ENCODE results near the gene SLC27A6. TPM values are rescaled to one million over a fixed set of nuclear protein-coding genes. Genes with fewer than 3 reads are reported as not detected.

Gene SLC27A6
- total RNA-seq, 1 donor from 2014 or later = 7.4 TPM

DNA sequence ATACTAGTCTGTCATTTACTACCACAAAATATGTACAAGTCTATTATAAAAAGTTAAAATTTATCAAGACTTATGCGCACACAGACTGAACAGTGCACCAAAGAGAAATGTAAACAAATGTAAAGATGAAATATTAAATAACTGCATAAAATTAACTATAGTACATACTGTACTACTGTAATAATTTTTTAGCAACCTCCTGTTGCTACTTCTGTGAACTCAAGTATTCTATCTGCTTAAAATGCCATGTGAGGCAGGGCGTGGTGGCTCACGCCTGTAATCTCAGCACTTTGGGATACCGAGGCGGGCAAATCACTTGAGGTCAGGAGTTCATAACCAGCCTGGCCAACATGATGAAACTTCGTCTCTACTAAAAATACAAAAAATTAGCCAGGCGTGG lies 115.5 kb downstream of the SLC27A6 start:
- H3K27ac Mint-ChIP-seq = no peak overlapping the region

DNA sequence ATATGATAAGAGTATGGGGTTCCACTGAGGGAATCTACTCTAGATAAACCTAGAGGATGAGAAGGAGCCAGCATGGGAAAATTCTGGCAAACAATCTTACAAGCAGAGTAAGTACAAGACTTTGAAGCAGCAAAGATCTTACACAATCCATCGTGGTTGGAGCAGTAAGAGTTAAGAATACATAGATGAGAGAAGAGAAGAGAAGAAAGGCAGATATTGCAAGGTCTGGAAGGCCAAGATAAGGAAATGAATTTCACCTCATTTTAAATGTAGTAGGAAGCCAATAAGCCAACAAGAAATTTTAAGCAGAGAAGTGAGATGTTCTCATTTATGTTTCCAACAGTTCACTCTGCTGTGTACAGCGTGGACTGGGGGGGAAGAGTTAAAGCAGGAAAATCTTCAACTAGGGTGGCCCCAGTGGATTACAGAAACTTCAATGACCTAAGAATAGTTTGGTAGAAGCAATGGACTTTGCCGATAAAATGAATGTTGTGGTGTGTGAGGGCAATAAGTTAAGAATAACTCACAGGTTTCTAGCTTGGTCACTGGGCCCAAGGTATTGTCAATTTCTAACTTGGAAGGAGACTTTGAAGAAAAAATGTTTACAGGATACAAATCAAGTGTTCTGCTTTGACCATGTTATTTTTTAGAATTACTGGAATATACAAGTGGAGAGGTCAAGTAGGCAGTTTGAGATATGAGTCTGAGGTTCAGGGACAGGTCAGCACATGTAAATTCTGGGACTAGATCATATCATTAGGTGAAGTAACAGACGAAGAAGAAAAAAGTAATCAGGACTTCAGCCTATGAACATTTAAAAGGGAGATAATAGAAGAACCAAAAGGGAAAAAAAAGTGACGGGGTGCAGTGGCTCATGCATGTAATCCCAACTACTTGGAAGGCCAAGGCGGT lies 117.2 kb downstream of the SLC27A6 start:
- Histone ChIP-seq H2AFZ (replicated peaks) (peak overlapping the region; percentile 17), H3K4me2 (no peak overlapping the region), H4K20me1 (ENCODE audit: low read depth) (no peaks in the 10 kb centered on the region), H3K27me3 (no peaks in the 10 kb centered on the region), H3K27ac (no peak overlapping the region), H3K4me3 (no peak overlapping the region), H3K4me1 (no peaks in the 10 kb centered on the region), H3K9ac (no peak overlapping the region), H3K79me2 (ENCODE audit: low read depth) (no peaks in the 10 kb centered on the region), H3K9me3 (ENCODE audit: low read depth) (no peaks in the 10 kb centered on the region), H3K36me3 (no peaks in the 10 kb centered on the region), H3F3A (ENCODE audit: low read depth) (no peaks in the 10 kb centered on the region)
- DNase-seq (ENCODE audit: low spot score) = no peak
- no peak overlapping the region for H3K4me3 Mint-ChIP-seq
- H3K4me1 Mint-ChIP-seq = peaks cover 2% of the 10 kb centered on the region
- H3K27me3 Mint-ChIP-seq (ENCODE audit: insufficient read depth, low read depth) = no peaks in the 10 kb centered on the region
- no peak overlapping the region for H3K27ac Mint-ChIP-seq
- no peaks in the 10 kb centered on the region for H3K36me3 Mint-ChIP-seq
- H3K9me3 Mint-ChIP-seq = no peaks in the 10 kb centered on the region
- TF ChIP-seq, protein P1, sequence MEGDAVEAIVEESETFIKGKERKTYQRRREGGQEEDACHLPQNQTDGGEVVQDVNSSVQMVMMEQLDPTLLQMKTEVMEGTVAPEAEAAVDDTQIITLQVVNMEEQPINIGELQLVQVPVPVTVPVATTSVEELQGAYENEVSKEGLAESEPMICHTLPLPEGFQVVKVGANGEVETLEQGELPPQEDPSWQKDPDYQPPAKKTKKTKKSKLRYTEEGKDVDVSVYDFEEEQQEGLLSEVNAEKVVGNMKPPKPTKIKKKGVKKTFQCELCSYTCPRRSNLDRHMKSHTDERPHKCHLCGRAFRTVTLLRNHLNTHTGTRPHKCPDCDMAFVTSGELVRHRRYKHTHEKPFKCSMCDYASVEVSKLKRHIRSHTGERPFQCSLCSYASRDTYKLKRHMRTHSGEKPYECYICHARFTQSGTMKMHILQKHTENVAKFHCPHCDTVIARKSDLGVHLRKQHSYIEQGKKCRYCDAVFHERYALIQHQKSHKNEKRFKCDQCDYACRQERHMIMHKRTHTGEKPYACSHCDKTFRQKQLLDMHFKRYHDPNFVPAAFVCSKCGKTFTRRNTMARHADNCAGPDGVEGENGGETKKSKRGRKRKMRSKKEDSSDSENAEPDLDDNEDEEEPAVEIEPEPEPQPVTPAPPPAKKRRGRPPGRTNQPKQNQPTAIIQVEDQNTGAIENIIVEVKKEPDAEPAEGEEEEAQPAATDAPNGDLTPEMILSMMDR (IDR thresholded peaks at IDR 0.05) = no peak
- TF ChIP-seq EZH2 (IDR thresholded peaks at IDR 0.05) = no peak
- TF ChIP-seq EZH2phosphoT487 (IDR thresholded peaks at IDR 0.05) = no peak

More for the DNA sequence above, 115.5 kb downstream of the SLC27A6 start:
- no peaks in the 10 kb centered on the region for H3F3A ChIP-seq (ENCODE audit: low read depth)
- no peaks in the 10 kb centered on the region for H3K36me3 ChIP-seq
- H3K27ac ChIP-seq = no peak overlapping the region
- Mint-ChIP-seq H3K4me3 (no peak overlapping the region), H3K4me1 (no peaks in the 10 kb centered on the region), H3K27me3 (ENCODE audit: insufficient read depth, low read depth) (no peaks in the 10 kb centered on the region), H3K9me3 (no peaks in the 10 kb centered on the region), H3K36me3 (no peaks in the 10 kb centered on the region)
- no peak overlapping the region for H2AFZ ChIP-seq (replicated peaks)
- H3K9me3 ChIP-seq (ENCODE audit: low read depth) = no peaks in the 10 kb centered on the region
- H3K4me3 ChIP-seq = no peak overlapping the region
- no peaks in the 10 kb centered on the region for H3K4me1 ChIP-seq
- H3K79me2 ChIP-seq (ENCODE audit: low read depth) = no peaks in the 10 kb centered on the region
- TF ChIP-seq, protein P1 (IDR thresholded peaks at IDR 0.05) = no peak
- TF ChIP-seq EZH2 (IDR thresholded peaks at IDR 0.05) = no peak
- no peak for TF ChIP-seq EZH2phosphoT487 (IDR thresholded peaks at IDR 0.05)
- no peaks in the 10 kb centered on the region for H3K27me3 ChIP-seq
- no peak overlapping the region for H3K9ac ChIP-seq
- H3K4me2 ChIP-seq = no peak overlapping the region
- H4K20me1 ChIP-seq (ENCODE audit: low read depth) = no peaks in the 10 kb centered on the region
- DNase-seq (ENCODE audit: low spot score) = no peak

Other genes starting within 250 kb of the SLC27A6 start
- gene ISOC1, start 129.3 kb downstream of the SLC27A6 start, total RNA-seq (ENCODE audit: low replicate concordance) = 25.9 and 35.7 TPM in 2 replicates